Sigmoid colon (tissue), 7 donors: Measurements from ENCODE around the gene AAR2. TPM values are rescaled to one million over a fixed set of nuclear protein-coding genes. Genes with fewer than 3 reads are reported as not detected.
A peak's percentile ranks its signal among the peaks of the same experiment; 100 is the strongest.

Experiments
- DNase-seq: peaks from one replicate; pipeline ENCODE4 v3.0.0-alpha.2; 2019
- H3K27ac ChIP-seq, 4 donors: fragments of 200-600 bp; sonication (generic); one replicate each; pipeline ENCODE4 v1.5.1; 2016 to 2019; ENCODE audit warnings: mild to moderate bottlenecking in 1 of 4
- H3K27me3 ChIP-seq, 3 donors: fragments of 200-600 bp; sonication (generic); one replicate each; pipeline ENCODE4 v1.5.1; 2019; ENCODE audit warnings: mild to moderate bottlenecking in 1 of 3
- H3K36me3 ChIP-seq, 4 donors: fragments of 200-600 bp; sonication (generic); one replicate each; pipeline ENCODE4 v1.5.1; 2016 to 2019
- H3K4me1 ChIP-seq, 4 donors: fragments of 200-600 bp; sonication (generic); one replicate each; pipeline ENCODE4 v1.5.1; 2017 to 2019
- H3K4me3 ChIP-seq, 4 donors: fragments of 200-600 bp; sonication (generic); one replicate each; pipeline ENCODE4 v1.5.1; 2017 to 2019; ENCODE audit warnings: mild to moderate bottlenecking in 2 of 4, moderate library complexity in 1 of 4
- H3K9me3 ChIP-seq, 4 donors: fragments of 200-600 bp in 3 of 4; sonication (generic) in 3 of 4; one replicate each; pipeline versions ENCODE4 v1.5.1 to v1.6.1; 2013 to 2019
- EP300 ChIP-seq, 4 donors: sonication (generic); formaldehyde crosslinking; IDR thresholded peaks; one replicate each; pipeline ENCODE4 v1.6.1; 2017; ENCODE audit warnings: antibody characterized with exemption in 4 of 4
- POLR2A ChIP-seq, 2 donors: fragments of 450-650 bp; IDR thresholded peaks; one replicate each; pipeline ENCODE4 v1.6.1; 2016; ENCODE audit warnings: antibody characterized with exemption in 2 of 2, mild to moderate bottlenecking in 2 of 2, moderate library complexity in 2 of 2
- POLR2AphosphoS5 ChIP-seq, 4 donors: sonication (generic); formaldehyde crosslinking; IDR thresholded peaks; one replicate each; pipeline ENCODE4 v1.6.1; 2017; ENCODE audit warnings: antibody characterized with exemption in 4 of 4
- WGBS, 2 donors: extraction: QIAGEN DNeasy Blood & Tissue Kit; methylation state at CpG; one replicate each; pipeline ENCODE4 v1.1.7; 2013; 5-methylcytosine and 5-hydroxymethylcytosine counted together
- intact Hi-C: fragments of 100-400 bp; cut with DNase I; formaldehyde crosslinking; loops from one replicate; pipeline ENCODE4 v1.15.1; 2023
- polyA plus RNA-seq, 3 donors: library from polyadenylated mRNA; stranded (reverse); fragments of 200-250 nt; gene quantifications; one replicate each; pipeline ENCODE4 v1.2.3, GENCODE V29; 2013
- total RNA-seq, 4 donors: library from RNA; depleted of rRNA; stranded (reverse); fragments of >200 nt; gene quantifications; one replicate each; pipeline ENCODE4 v1.1.0, GENCODE V29; 2016
- TF ChIP-seq, protein P1 (sequence below), 4 experiments: fragments of 450-650 bp in 3 of 4; fragments of 200-600 bp in 1 of 4; IDR thresholded peaks; one replicate each; pipeline ENCODE4 v1.5.1; 2016 to 2019; ENCODE audit warnings: antibody characterized with exemption in 4 of 4, mild to moderate bottlenecking in 3 of 4, moderate library complexity in 2 of 4
- donor health status: healthy with polysubstance abuse.
- donor health status: Bipolar disorder and iron deficiency.
- donor health status: healthy.

AAR2 gene
- total and polyA plus RNA-seq, 7 donors = 11.4 to 39.6 (median 26.5) TPM

DNA sequence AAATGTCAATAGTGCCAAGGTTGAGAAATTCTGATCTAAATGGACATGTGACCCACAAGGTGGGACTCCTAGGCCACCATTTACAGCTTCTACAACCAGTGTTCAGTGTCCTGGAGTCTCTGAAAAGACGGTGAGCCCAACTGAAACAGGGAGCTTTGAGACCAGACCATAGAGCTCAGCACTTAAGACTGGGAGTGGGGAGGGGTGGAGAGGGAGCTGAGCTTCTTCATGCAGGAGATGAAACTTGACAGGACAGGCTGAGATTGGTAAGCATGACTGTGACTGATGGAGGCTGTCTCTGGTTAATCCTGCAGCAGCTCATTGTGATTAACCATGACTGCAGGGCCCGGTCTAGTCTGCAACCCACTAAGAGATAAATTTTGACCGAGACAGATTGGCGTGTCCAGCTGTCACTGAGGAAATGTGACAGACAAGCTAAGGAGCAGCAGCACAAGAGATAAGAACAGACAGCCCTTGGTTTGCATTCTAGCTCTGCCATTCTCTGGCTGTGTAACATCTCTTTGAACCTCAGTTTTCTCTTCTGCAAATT is 1.4 kb upstream of the AAR2 start:
- Histone ChIP-seq H3K4me3 (no peak overlapping the region), H3K9me3 (no peaks in the 10 kb centered on the region), H3K4me1 (peaks cover 0 to 33% (median 24%) of the 10 kb centered on the region in 4 donors), H3K27ac (no peak overlapping the region), H3K36me3 (peaks cover 0 to 8% (median 2%) of the 10 kb centered on the region in 4 donors), H3K27me3 (no peaks in the 10 kb centered on the region)
- TF ChIP-seq POLR2A (IDR thresholded peaks at IDR 0.05) = no peak
- TF ChIP-seq, protein P1, sequence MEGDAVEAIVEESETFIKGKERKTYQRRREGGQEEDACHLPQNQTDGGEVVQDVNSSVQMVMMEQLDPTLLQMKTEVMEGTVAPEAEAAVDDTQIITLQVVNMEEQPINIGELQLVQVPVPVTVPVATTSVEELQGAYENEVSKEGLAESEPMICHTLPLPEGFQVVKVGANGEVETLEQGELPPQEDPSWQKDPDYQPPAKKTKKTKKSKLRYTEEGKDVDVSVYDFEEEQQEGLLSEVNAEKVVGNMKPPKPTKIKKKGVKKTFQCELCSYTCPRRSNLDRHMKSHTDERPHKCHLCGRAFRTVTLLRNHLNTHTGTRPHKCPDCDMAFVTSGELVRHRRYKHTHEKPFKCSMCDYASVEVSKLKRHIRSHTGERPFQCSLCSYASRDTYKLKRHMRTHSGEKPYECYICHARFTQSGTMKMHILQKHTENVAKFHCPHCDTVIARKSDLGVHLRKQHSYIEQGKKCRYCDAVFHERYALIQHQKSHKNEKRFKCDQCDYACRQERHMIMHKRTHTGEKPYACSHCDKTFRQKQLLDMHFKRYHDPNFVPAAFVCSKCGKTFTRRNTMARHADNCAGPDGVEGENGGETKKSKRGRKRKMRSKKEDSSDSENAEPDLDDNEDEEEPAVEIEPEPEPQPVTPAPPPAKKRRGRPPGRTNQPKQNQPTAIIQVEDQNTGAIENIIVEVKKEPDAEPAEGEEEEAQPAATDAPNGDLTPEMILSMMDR (IDR thresholded peaks at IDR 0.05) = no peak
- no peak for TF ChIP-seq POLR2AphosphoS5 (IDR thresholded peaks at IDR 0.05)
- TF ChIP-seq EP300 (IDR thresholded peaks at IDR 0.05) = no peak
- DNase-seq = peak; percentile 55
- intact Hi-C loops = no loop called here
- WGBS, 2 donors = 76 to 91% methylated on average over 4 of the region's 4 CpGs

DNA sequence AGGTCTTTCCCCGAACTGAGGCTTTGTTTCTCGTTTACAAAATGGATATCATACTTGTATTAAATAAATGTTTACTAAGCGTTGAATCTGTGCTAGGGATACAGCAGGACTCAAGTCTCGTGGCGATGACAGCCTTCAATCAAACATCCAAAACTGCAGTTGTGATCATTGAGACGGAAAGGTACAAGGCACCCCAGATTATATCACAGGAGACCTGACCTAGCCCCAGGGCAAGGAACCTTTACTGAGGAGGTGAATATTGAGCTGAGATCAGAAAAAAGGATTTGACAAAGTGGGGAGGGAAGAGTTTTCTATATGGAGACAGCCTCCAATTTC is 476 bp downstream of the AAR2 start:
- intact Hi-C loops = no loop called here
- H3K27me3 ChIP-seq = no peaks in the 10 kb centered on the region
- TF ChIP-seq POLR2A (IDR thresholded peaks at IDR 0.05) (no peak), EP300 (IDR thresholded peaks at IDR 0.05) (no peak), POLR2AphosphoS5 (IDR thresholded peaks at IDR 0.05) (no peak)
- TF ChIP-seq, protein P1 (IDR thresholded peaks at IDR 0.05) = no peak
- peaks cover 0 to 27% (median 13%) of the 10 kb centered on the region in 4 donors for H3K36me3 ChIP-seq
- H3K4me3 ChIP-seq = peak overlapping the region; percentile 59 to 89 (median 80)
- H3K9me3 ChIP-seq = no peaks in the 10 kb centered on the region
- peak; percentile 33 for DNase-seq
- H3K4me1 ChIP-seq = peaks cover 0 to 33% (median 24%) of the 10 kb centered on the region in 4 donors
- 1% methylated on average over 6 of the region's 6 CpGs for WGBS, 2 donors
- H3K27ac ChIP-seq = peak overlapping the region; percentile 69 to 84 (median 80)

DNA sequence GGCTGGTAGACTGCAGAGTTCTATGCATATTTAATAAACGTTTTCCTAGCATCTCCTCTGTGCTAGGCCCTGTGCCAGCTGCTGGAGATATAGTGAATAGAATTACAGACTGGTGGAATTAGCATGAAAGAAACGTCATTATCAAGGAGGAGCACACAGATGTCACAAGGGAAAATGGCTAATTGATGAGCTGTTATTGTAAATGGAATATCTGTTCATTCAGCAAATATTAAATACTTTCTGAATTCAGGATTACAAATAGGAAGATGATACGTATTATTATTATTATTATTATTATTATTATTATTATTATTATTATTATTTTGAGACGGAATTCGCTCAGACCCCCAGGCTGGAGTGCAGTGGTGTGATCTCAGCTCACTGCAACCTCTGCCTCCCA is 1.2 kb downstream of the AAR2 start:
- Histone ChIP-seq H3K27ac (peak overlapping the region in 2 of 4 donors; percentile 69 to 80), H3K27me3 (no peaks in the 10 kb centered on the region), H3K9me3 (no peaks in the 10 kb centered on the region), H3K36me3 (peaks cover 0 to 33% (median 13%) of the 10 kb centered on the region in 4 donors), H3K4me3 (peak overlapping the region; percentile 59 to 89 (median 80)), H3K4me1 (peaks cover 0 to 33% (median 24%) of the 10 kb centered on the region in 4 donors)
- TF ChIP-seq, protein P1 (IDR thresholded peaks at IDR 0.05) = no peak
- no peak for TF ChIP-seq POLR2AphosphoS5 (IDR thresholded peaks at IDR 0.05)
- TF ChIP-seq POLR2A (IDR thresholded peaks at IDR 0.05) = no peak
- no peak for TF ChIP-seq EP300 (IDR thresholded peaks at IDR 0.05)
- peak; percentile 27 for DNase-seq
- intact Hi-C loops = no loop called here
- 53 to 71% methylated on average over 5 of the region's 5 CpGs for WGBS, 2 donors

DNA sequence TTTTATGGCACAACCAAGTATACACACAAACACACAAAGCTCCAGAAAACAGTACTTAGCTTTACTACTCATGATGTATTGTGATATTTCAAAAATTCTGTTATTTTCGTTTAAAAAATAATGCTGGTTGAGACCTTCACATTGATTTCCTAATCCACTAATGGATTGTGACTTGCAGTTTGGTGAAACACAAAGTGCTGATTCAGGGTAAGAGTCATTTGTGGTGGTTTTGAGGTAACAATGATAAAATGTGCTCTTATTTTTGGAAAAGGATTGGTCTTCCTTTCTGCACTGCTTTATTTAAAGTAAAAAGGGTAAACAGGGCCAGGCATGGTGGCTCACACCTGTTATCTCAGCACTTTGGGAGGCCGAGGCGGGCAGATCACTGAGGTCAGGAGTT is 1.9 kb downstream of the AAR2 start:
- H3K27ac ChIP-seq = no peak overlapping the region
- intact Hi-C loops = no loop called here
- no peak for DNase-seq
- no peak for TF ChIP-seq POLR2A (IDR thresholded peaks at IDR 0.05)
- TF ChIP-seq, protein P1 (IDR thresholded peaks at IDR 0.05) = no peak
- H3K27me3 ChIP-seq = no peaks in the 10 kb centered on the region
- 90 to 93% methylated on average over 3 of the region's 3 CpGs for WGBS, 2 donors
- H3K36me3 ChIP-seq = peaks cover 0 to 40% (median 15%) of the 10 kb centered on the region in 4 donors
- H3K9me3 ChIP-seq = no peaks in the 10 kb centered on the region
- peaks cover 0 to 33% (median 24%) of the 10 kb centered on the region in 4 donors for H3K4me1 ChIP-seq
- H3K4me3 ChIP-seq = no peak overlapping the region

DNA sequence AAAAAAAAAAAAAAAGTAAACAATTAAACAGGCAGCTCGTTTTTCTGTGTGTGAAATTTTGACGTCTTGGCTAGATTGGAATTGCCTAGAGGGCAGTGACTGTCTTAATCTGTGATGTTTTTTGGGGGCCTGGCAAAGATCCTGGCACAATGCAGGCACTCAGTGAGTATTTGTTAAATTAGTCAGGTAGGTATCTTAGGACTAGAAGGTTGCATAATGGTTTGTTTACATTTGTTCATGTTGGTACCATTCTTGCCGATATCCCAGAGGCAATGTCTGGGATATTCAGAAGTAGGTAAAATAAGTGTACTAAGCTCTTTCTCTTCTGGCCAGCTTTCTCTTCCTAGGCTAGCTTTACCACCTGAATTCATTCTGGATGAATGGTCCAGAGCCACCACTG is 2.5 kb downstream of the AAR2 start:
- WGBS, 2 donors = 59 to 69% methylated on average over 3 of the region's 3 CpGs
- intact Hi-C loops = no loop called here

More for the DNA sequence above, 2.5 kb downstream of the AAR2 start:
- peaks cover 0 to 33% (median 24%) of the 10 kb centered on the region in 4 donors for H3K4me1 ChIP-seq
- no peak for TF ChIP-seq POLR2AphosphoS5 (IDR thresholded peaks at IDR 0.05)
- TF ChIP-seq, protein P1 (IDR thresholded peaks at IDR 0.05) = no peak
- TF ChIP-seq POLR2A (IDR thresholded peaks at IDR 0.05) = no peak
- no peak for TF ChIP-seq EP300 (IDR thresholded peaks at IDR 0.05)
- no peak for DNase-seq
- H3K27me3 ChIP-seq = no peaks in the 10 kb centered on the region
- peaks cover 0 to 46% (median 18%) of the 10 kb centered on the region in 4 donors for H3K36me3 ChIP-seq
- no peak overlapping the region for H3K27ac ChIP-seq
- no peak overlapping the region for H3K4me3 ChIP-seq
- no peaks in the 10 kb centered on the region for H3K9me3 ChIP-seq
